Mesothelial cell of epicardium (in vitro differentiated cells): ENCODE measurements around the gene PRDM7. TPM values are rescaled to one million over a fixed set of nuclear protein-coding genes. Genes with fewer than 3 reads are reported as not detected.

Experiments used
- DNase-seq, 2 experiments: peaks; one replicate each; pipeline ENCODE4 v3.0.0; 2021; ENCODE audit warnings: low spot score in 2 of 2; ENCODE audit not compliant: unreplicated experiment in 2 of 2
- H3K27ac Mint-ChIP-seq: 2 replicates; pipeline ENCODE4 v1.8.0; 2021; ENCODE audit warnings: mixed read lengths
- H3K27me3 Mint-ChIP-seq: 2 replicates; pipeline ENCODE4 v1.8.0; 2021; ENCODE audit warnings: low read depth, mixed read lengths
- H3K36me3 Mint-ChIP-seq: 2 replicates; pipeline ENCODE4 v1.8.0; 2021; ENCODE audit warnings: mixed read lengths
- H3K4me1 Mint-ChIP-seq: 2 replicates; pipeline ENCODE4 v1.8.0; 2021; ENCODE audit warnings: mixed read lengths
- H3K4me3 Mint-ChIP-seq: 2 replicates; pipeline ENCODE4 v1.8.0; 2021; ENCODE audit warnings: mild to moderate bottlenecking, moderate library complexity, mixed read lengths
- H3K9me3 Mint-ChIP-seq: 2 replicates; pipeline ENCODE4 v1.8.0; 2021; ENCODE audit warnings: mixed read lengths
- CTCF ChIP-seq: fragments of 200-600 bp; sonication (generic); IDR thresholded peaks from one replicate; pipeline ENCODE4 v1.5.0; 2021; ENCODE audit warnings: antibody characterized with exemption; ENCODE audit not compliant: unreplicated experiment
- total RNA-seq: library from RNA; stranded (reverse); gene quantifications from 3 replicates; pipeline ENCODE4 v1.2.1, GENCODE V29; 2021

The PRDM7 gene
- total RNA-seq, 1 donor from 2014 or later: not detected

GRCh38 chr16:90042946-90043514, 34.1 kb downstream of the PRDM7 start:
- no peak for TF ChIP-seq CTCF
- H3K27ac Mint-ChIP-seq: no peak overlapping the region
- H3K27me3 Mint-ChIP-seq: no peaks in the 10 kb centered on the region
- DNase-seq: no peak
- H3K4me1 Mint-ChIP-seq: peaks cover 9% of the 10 kb centered on the region
- H3K36me3 Mint-ChIP-seq: peaks cover 5% of the 10 kb centered on the region
- no peaks in the 10 kb centered on the region for H3K9me3 Mint-ChIP-seq
- H3K4me3 Mint-ChIP-seq: no peak overlapping the region

- Mint-ChIP-seq H3K27me3 (no peaks in the 10 kb centered on the region), H3K36me3 (peaks cover 6% of the 10 kb centered on the region), H3K27ac (no peak overlapping the region), H3K4me1 (peaks cover 8% of the 10 kb centered on the region), H3K4me3 (no peak overlapping the region), H3K9me3 (no peaks in the 10 kb centered on the region)
- TF ChIP-seq CTCF: no peak
- no peak for DNase-seq
These were observed 35.1 kb downstream of the PRDM7 start for GRCh38 chr16:90041896-90042473.

- H3K4me1 Mint-ChIP-seq: no peaks in the 10 kb centered on the region
- H3K9me3 Mint-ChIP-seq: no peaks in the 10 kb centered on the region
- no peak overlapping the region for H3K27ac Mint-ChIP-seq
- DNase-seq: no peak
- TF ChIP-seq CTCF: no peak
- no peaks in the 10 kb centered on the region for H3K27me3 Mint-ChIP-seq
- peaks cover 10% of the 10 kb centered on the region for H3K36me3 Mint-ChIP-seq
- no peak overlapping the region for H3K4me3 Mint-ChIP-seq
These were observed 36.7 kb downstream of the PRDM7 start for GRCh38 chr16:90040152-90041023.

GRCh38 chr16:90037276-90037675, 39.9 kb downstream of the PRDM7 start:
- Mint-ChIP-seq H3K9me3 (no peaks in the 10 kb centered on the region), H3K27ac (no peak overlapping the region), H3K27me3 (no peaks in the 10 kb centered on the region), H3K4me3 (no peak overlapping the region), H3K4me1 (no peaks in the 10 kb centered on the region), H3K36me3 (peaks cover 12% of the 10 kb centered on the region)
- TF ChIP-seq CTCF: no peak
- no peak for DNase-seq

GRCh38 chr16:90035902-90036301, 41.2 kb downstream of the PRDM7 start:
- H3K9me3 Mint-ChIP-seq: no peaks in the 10 kb centered on the region
- H3K4me1 Mint-ChIP-seq: no peaks in the 10 kb centered on the region
- no peak for DNase-seq
- TF ChIP-seq CTCF: no peak
- H3K27ac Mint-ChIP-seq: no peak overlapping the region
- H3K27me3 Mint-ChIP-seq: no peaks in the 10 kb centered on the region
- no peak overlapping the region for H3K4me3 Mint-ChIP-seq
- H3K36me3 Mint-ChIP-seq: peaks cover 10% of the 10 kb centered on the region
